AG04449 (cell line): ENCODE results near the gene CYYR1.
"Not testable (repeated sequence)": the region's sequence is repeated elsewhere in the genome, so short reads cannot be mapped to it uniquely, and the experiment has no call there.

Source experiments
- CTCF ChIA-PET: fragments of 350-600 bp; formaldehyde crosslinking; extraction: SDS; loops from one replicate; lab custom pipeline; 2021; ENCODE audit warnings: antibody characterized with exemption; lab: Yijun Ruan, JAX
- POLR2A ChIA-PET: fragments of 400-600, 350-600 bp; formaldehyde crosslinking; extraction: SDS; loops from one replicate; lab custom pipeline; 2020; ENCODE audit warnings: antibody characterized with exemption, inconsistent platforms; lab: Yijun Ruan, JAX
- DNase-seq: peaks from one replicate; pipeline ENCODE4 v3.0.0-alpha.2; 2010; ENCODE audit warnings: low read depth, low spot score
- H3K4me3 ChIP-seq: 2 replicates; pipeline ENCODE4 v1.5.1; 2011; ENCODE audit warnings: low read depth, mild to moderate bottlenecking, control low read depth, low read length
- CTCF ChIP-seq: IDR thresholded peaks from one replicate; pipeline ENCODE4 v1.5.1; 2011; ENCODE audit warnings: mild to moderate bottlenecking, moderate library complexity, low read length, control low read depth, inconsistent platforms; ENCODE audit not compliant: insufficient read depth; ENCODE audit errors: missing control alignments

The CYYR1 gene

DNA sequence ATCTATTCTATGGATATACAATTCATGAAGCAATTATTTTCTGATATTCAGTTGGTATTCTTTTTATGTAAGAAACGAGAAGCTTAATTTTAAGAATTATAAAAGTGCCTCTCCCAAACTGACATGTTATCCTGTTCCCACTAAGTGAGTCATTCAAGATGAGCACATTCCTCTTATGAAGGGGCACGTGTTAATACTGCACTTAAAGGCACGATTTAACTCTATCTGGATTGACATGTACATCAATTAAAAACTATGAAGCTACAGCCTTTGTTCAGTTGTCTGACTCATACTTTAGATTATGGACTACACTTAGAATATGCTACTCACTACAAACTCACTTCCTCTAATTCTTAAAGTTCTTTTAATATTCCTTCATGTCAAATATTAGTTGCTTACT lies 111.6 kb downstream of the CYYR1 start:
- H3K4me3 ChIP-seq = no peak overlapping the region
- POLR2A ChIA-PET = no interaction called here
- DNase-seq = no peak
- no peak for TF ChIP-seq CTCF
- CTCF ChIA-PET = interaction anchor here (0.9 to 1.0 kb wide), 2 partner anchors 13 to 16 kb away, joined by 3 read pairs; no protein-coding TSS in a partner anchor

DNA sequence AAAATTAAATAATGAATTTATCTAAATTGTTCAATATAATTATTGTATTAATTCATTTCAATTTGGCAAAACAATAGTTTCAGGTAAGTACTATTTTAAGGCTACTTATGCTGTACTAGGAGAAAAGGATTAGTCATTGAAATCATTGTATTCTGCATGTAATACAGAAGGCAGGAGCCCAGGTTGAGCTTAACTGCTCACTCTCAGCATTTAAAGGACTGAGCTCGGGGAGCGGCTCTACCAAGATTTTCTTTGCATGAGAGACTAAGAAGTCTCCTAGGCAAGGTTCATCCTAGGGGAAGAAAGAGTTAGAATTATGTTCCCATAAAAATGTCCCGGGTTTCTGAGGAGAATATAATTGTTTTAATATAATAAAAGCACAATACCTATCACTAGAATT lies 112.5 kb downstream of the CYYR1 start:
- no peak overlapping the region for H3K4me3 ChIP-seq
- no peak for DNase-seq
- no peak for TF ChIP-seq CTCF
- CTCF ChIA-PET = no interaction called here
- POLR2A ChIA-PET = no interaction called here

DNA sequence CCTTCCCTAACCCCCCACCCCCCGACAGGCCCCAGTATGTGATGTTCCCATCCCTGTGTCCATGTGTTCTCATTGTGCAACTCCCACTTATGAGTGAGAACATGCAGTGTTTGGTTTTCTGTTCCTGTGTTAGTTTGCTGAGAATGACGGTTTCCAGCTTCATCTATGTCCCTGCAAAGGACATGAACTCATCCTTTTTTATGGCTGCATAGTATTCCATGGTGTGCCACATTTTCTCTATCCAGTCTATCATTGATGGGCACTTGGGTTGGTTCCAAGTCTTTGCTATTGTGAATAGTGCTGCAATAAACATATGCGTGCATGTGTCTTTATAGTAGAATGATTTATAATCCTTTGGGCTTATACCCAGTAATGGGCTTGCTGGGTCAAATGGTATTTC lies 114.2 kb downstream of the CYYR1 start:
- POLR2A ChIA-PET, H3K4me3 ChIP-seq, CTCF ChIA-PET, DNase-seq: not testable (repeated sequence)

DNA sequence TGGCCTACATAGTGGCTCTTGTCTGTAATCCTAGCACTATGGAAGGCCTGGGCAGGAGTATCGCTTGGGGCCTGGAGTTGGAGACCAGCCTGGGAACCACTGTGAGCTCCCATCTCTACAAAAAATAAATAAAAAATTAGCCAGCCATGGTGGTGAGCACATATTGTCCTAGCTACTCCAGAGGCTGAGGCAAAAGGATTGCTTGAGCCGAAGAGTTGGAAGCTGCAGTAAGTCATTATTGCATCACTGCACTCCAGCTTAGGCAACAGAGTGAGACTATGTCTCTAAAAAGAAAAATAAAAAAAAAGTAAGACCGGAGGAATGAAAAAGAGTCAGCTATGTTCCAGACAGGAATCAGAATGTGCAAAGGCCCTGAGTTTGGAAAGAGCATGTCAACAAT lies 115.3 kb downstream of the CYYR1 start:
- H3K4me3 ChIP-seq = no peak overlapping the region
- ChIA-PET CTCF (no interaction called here), POLR2A (no interaction called here)
- no peak for DNase-seq
- no peak for TF ChIP-seq CTCF

- H3K4me3 ChIP-seq = no peak overlapping the region
- ChIA-PET POLR2A (no interaction called here), CTCF (no interaction called here)
- TF ChIP-seq CTCF = no peak
- no peak for DNase-seq
These were observed 119.8 kb downstream of the CYYR1 start for GRCh38 chr21:26453267-26453666.

GRCh38 chr21:26451081-26451740 lies 121.9 kb downstream of the CYYR1 start:
- POLR2A ChIA-PET = interaction anchor here (0.6 kb wide), 1 partner anchor 14 kb away, joined by 3 read pairs; no protein-coding TSS in a partner anchor
- no peak overlapping the region for H3K4me3 ChIP-seq
- no peak for TF ChIP-seq CTCF
- CTCF ChIA-PET = no interaction called here
- no peak for DNase-seq

GRCh38 chr21:26449161-26449560 lies 123.9 kb downstream of the CYYR1 start:
- H3K4me3 ChIP-seq = no peak overlapping the region
- CTCF ChIA-PET = interaction anchor here (0.9 kb wide), 1 partner anchor 12 kb away, joined by 3 read pairs; no protein-coding TSS in a partner anchor
- no peak for TF ChIP-seq CTCF
- DNase-seq = peak; percentile 42
- POLR2A ChIA-PET = no interaction called here
